Lower leg skin (tissue), 4 donors: ENCODE data around the gene COPB1. TPM values are rescaled to one million over a fixed set of nuclear protein-coding genes. Genes with fewer than 3 reads are reported as not detected.

ENCODE experiments used
- DNase-seq, 2 donors: peaks; one replicate each; pipeline ENCODE4 v3.0.0-alpha.2; 2019; ENCODE audit warnings: low spot score in 2 of 2
- H3K4me3 ChIP-seq: fragments of 200-600 bp; sonication (generic); 2 replicates; pipeline ENCODE4 v1.5.1; 2017; ENCODE audit warnings: mild to moderate bottlenecking, low read depth; ENCODE audit not compliant: poor library complexity, severe bottlenecking
- POLR2A ChIP-seq, 2 donors: fragments of 450-650 bp; IDR thresholded peaks; one replicate each; pipeline ENCODE4 v1.6.1; 2016 to 2017; ENCODE audit warnings: antibody characterized with exemption in 2 of 2, mild to moderate bottlenecking in 1 of 2, moderate library complexity in 1 of 2
- WGBS, 2 donors: methylation state at CpG; one replicate each; pipeline ENCODE4 v1.1.5; 2018; 5-methylcytosine and 5-hydroxymethylcytosine counted together
- intact Hi-C: fragments of 100-400 bp; cut with DNase I; formaldehyde crosslinking; loops from one replicate; pipeline ENCODE4 v1.15.0; 2023; ENCODE audit warnings: low total_unique reads
- total RNA-seq, 4 donors: library from RNA; depleted of rRNA; stranded (reverse); fragments of >200 nt; gene quantifications; one replicate each; pipeline ENCODE4 v1.1.0, GENCODE V29; 2016
- TF ChIP-seq, protein P1 (sequence below), 3 donors: fragments of 450-650 bp; IDR thresholded peaks; one replicate each; pipeline ENCODE4 v1.5.1; 2016; ENCODE audit warnings: antibody characterized with exemption in 3 of 3, mild to moderate bottlenecking in 3 of 3, moderate library complexity in 2 of 3

Gene COPB1
- total RNA-seq, 4 donors from 2014 or later, result 59.8 to 74.8 (median 65.0) TPM

GRCh38 chr11:14454861-14455632, 44.6 kb downstream of the COPB1 start:
- TF ChIP-seq POLR2A (IDR thresholded peaks at IDR 0.05), result no peak
- TF ChIP-seq, protein P1, sequence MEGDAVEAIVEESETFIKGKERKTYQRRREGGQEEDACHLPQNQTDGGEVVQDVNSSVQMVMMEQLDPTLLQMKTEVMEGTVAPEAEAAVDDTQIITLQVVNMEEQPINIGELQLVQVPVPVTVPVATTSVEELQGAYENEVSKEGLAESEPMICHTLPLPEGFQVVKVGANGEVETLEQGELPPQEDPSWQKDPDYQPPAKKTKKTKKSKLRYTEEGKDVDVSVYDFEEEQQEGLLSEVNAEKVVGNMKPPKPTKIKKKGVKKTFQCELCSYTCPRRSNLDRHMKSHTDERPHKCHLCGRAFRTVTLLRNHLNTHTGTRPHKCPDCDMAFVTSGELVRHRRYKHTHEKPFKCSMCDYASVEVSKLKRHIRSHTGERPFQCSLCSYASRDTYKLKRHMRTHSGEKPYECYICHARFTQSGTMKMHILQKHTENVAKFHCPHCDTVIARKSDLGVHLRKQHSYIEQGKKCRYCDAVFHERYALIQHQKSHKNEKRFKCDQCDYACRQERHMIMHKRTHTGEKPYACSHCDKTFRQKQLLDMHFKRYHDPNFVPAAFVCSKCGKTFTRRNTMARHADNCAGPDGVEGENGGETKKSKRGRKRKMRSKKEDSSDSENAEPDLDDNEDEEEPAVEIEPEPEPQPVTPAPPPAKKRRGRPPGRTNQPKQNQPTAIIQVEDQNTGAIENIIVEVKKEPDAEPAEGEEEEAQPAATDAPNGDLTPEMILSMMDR (IDR thresholded peaks at IDR 0.05), result no peak
- H3K4me3 ChIP-seq, result no peak overlapping the region
- intact Hi-C loops, result loop anchor here (1.0 to 10.0 kb wide), 2 partner anchors 14 to 160 kb away; no protein-coding TSS in a partner anchor
- DNase-seq, result no peak
- WGBS, 2 donors, result 67 to 69% methylated on average over 7 of the region's 7 CpGs

- no peak for TF ChIP-seq POLR2A (IDR thresholded peaks at IDR 0.05)
- TF ChIP-seq, protein P1 (IDR thresholded peaks at IDR 0.05), result no peak
- no peak overlapping the region for H3K4me3 ChIP-seq
- WGBS, 2 donors, result 70 to 88% methylated on average over 1 of the region's 1 CpG
- intact Hi-C loops, result loop anchor here (10.0 kb wide), 1 partner anchor 157 kb away; no protein-coding TSS in a partner anchor
- DNase-seq, result no peak
These were observed 47.8 kb downstream of the COPB1 start for GRCh38 chr11:14451825-14452224.

DNA sequence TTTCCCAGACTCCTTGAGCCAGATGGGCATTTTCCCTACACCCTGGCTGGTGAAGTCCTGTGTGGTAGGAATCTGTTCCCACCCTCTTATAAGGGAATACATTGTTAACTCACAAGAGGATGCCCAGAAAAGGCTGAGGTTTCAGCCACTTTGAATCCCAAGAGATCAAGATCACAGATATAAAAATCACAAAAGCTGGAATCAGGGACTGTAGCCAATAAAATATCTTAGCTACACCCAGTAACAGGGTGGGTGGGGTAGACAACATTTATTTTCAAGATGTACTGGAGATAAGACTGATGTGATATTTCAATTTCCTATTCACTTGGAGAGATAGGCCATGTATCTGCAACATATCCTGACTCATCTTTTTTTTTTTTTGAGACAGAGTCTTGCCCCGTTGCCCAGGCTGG, 50.3 kb downstream of the COPB1 start:
- TF ChIP-seq, protein P1 (IDR thresholded peaks at IDR 0.05), result no peak
- no peak for TF ChIP-seq POLR2A (IDR thresholded peaks at IDR 0.05)
- DNase-seq, result no peak
- H3K4me3 ChIP-seq, result no peak overlapping the region
- 24 to 26% methylated on average over 1 of the region's 1 CpG for WGBS, 2 donors
- intact Hi-C loops, result no loop called here

GRCh38 chr11:14448240-14448639, 51.4 kb downstream of the COPB1 start:
- TF ChIP-seq POLR2A (IDR thresholded peaks at IDR 0.05), result no peak
- TF ChIP-seq, protein P1 (IDR thresholded peaks at IDR 0.05), result no peak
- WGBS, 2 donors, result 51 to 55% methylated on average over 1 of the region's 1 CpG
- no peak overlapping the region for H3K4me3 ChIP-seq
- intact Hi-C loops, result no loop called here
- no peak for DNase-seq

GRCh38 chr11:14446701-14447169, 52.9 kb downstream of the COPB1 start:
- TF ChIP-seq POLR2A (IDR thresholded peaks at IDR 0.05), result no peak
- TF ChIP-seq, protein P1 (IDR thresholded peaks at IDR 0.05), result no peak
- no peak for DNase-seq
- intact Hi-C loops, result no loop called here
- H3K4me3 ChIP-seq, result no peak overlapping the region
